Panc1 (cell line): ENCODE results near the gene CCDC171. TPM values are rescaled to one million over a fixed set of nuclear protein-coding genes. Genes with fewer than 3 reads are reported as not detected.

ENCODE experiments used
- ATAC-seq: fragments of 200-7000 bp; cut with Tn5 transposase; 2 replicates; pipeline ENCODE4 v1.9.1; 2020; ENCODE audit warnings: mild to moderate bottlenecking, moderate library complexity
- BruUV-seq: library from RNA; stranded (reverse); fragments of 400-500 nt; replicated peaks from 2 replicates; lab custom pipeline; 2021; lab: Mats Ljungman, UMichigan
- CTCF ChIA-PET: fragments of 300-600 bp; sonication (Branson Sonifier 250); formaldehyde crosslinking; loops from one replicate; lab custom pipeline; 2022; ENCODE audit warnings: antibody characterized with exemption; lab: Charles Lee
- POLR2A ChIA-PET: fragments of 300-600 bp; sonication (Branson Sonifier 250); formaldehyde crosslinking; loops from one replicate; lab custom pipeline; 2022; ENCODE audit warnings: antibody characterized with exemption; lab: Charles Lee
- DNase-seq: peaks from one replicate; pipeline ENCODE4 v3.0.0-alpha.2; 2010; ENCODE audit warnings: low read depth, low spot score
- H3K27ac ChIP-seq: 2 replicates; pipeline ENCODE4 v1.5.1; 2011; ENCODE audit warnings: mild to moderate bottlenecking, low read length, inconsistent platforms
- H3K27me3 ChIP-seq: fragments of 200-500 bp; sonication (Bioruptor generic); 2 replicates; pipeline ENCODE4 v1.6.0; 2014; ENCODE audit warnings: low read length, inconsistent platforms; ENCODE audit not compliant: control insufficient read depth, insufficient read depth
- H3K36me3 ChIP-seq: fragments of 200-500 bp; sonication (Bioruptor generic); 2 replicates; pipeline ENCODE4 v1.5.1; 2014; ENCODE audit warnings: inconsistent platforms, mild to moderate bottlenecking, low read length, moderate library complexity; ENCODE audit not compliant: control insufficient read depth, insufficient read depth
- H3K4me1 ChIP-seq: 2 replicates; pipeline ENCODE4 v1.5.1; 2011; ENCODE audit warnings: inconsistent platforms, mild to moderate bottlenecking, low read length, moderate library complexity; ENCODE audit not compliant: control insufficient read depth, insufficient read depth
- H3K4me3 ChIP-seq, 2 experiments: 2 replicates each; pipeline ENCODE4 v1.5.1; 2011 to 2012; ENCODE audit warnings: low read depth in 2 of 2, low read length in 2 of 2, mild to moderate bottlenecking in 2 of 2, inconsistent platforms in 1 of 2, moderate library complexity in 1 of 2
- H3K9me3 ChIP-seq: fragments of 200-500 bp; sonication (Bioruptor generic); 2 replicates; pipeline ENCODE4 v1.5.1; 2014; ENCODE audit warnings: low read depth, mild to moderate bottlenecking, inconsistent platforms, low read length, moderate library complexity; ENCODE audit not compliant: control insufficient read depth, insufficient read depth
- POLR2AphosphoS5 ChIP-seq: IDR thresholded peaks from 2 replicates; pipeline ENCODE4 v1.6.1; 2012; ENCODE audit warnings: mild to moderate bottlenecking, low read depth, low read length, moderate library complexity
- SIN3A ChIP-seq: IDR thresholded peaks from 2 replicates; pipeline ENCODE4 v1.6.1; 2012; ENCODE audit warnings: low read depth, mild to moderate bottlenecking, low read length, moderate library complexity, borderline replicate concordance; ENCODE audit not compliant: insufficient read depth
- TCF7L2 ChIP-seq: IDR thresholded peaks from 2 replicates; pipeline ENCODE4 v1.6.1; 2011; ENCODE audit warnings: mild to moderate bottlenecking, low read depth, low read length, inconsistent platforms
- in situ Hi-C: cut with HindIII; loops from 2 replicates; pipeline ENCODE4 v1.10.0; 2016; ENCODE audit warnings: low sequenced_read_pairs, low pct_unique_long_range_greater_than_20kb
- intact Hi-C: fragments of 100-400 bp; cut with micrococcal nuclease; formaldehyde crosslinking; loops from one replicate; pipeline ENCODE4 v1.10.0; 2022; ENCODE audit not compliant: unreplicated experiment
- total RNA-seq: library from RNA; stranded (reverse); gene quantifications from one replicate; pipeline ENCODE4 v1.2.1, GENCODE V29; 2021; ENCODE audit not compliant: unreplicated experiment
- TF ChIP-seq, protein P1 (sequence below), 2 experiments: IDR thresholded peaks; 2 replicates each; pipeline ENCODE4 v1.6.1; 2011 to 2012; ENCODE audit warnings: low read depth in 2 of 2, control low read depth in 1 of 2, low read length in 1 of 2, mild to moderate bottlenecking in 1 of 2, moderate library complexity in 1 of 2; ENCODE audit not compliant: insufficient read depth in 1 of 2
- TF ChIP-seq, protein P2 (sequence below): fragments of 450-650 bp; IDR thresholded peaks from 2 replicates; pipeline ENCODE4 v1.5.1; 2017; ENCODE audit warnings: mild to moderate bottlenecking

CCDC171 gene
- total RNA-seq, 1 experiment from 2014 or later = 1.5 TPM

DNA sequence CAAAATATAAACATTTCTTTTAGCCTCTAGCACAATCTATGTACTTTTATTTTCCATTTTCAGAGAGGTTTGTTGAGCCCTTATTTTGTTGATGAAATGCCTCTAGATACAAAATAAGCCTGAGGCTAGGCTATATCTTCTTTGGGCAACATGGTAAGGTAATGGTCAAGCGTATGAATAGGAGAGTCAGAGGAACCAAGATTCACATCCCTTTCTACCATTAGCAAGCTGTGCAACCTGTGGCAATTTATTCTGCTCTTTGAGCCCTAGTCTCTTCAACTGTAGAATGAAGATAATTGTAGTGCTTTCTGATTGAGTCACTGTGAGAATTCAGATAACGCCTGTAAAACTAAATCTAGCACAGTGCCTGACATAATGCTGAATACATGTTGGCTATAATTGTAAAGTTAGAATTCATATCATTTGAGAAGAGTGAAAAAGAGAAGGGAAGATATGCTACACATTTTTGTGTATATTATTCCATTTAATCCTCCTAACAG lies 412.5 kb downstream of the CCDC171 start:
- intact Hi-C loops = no loop called here
- no peaks in the 10 kb centered on the region for H3K36me3 ChIP-seq
- no peak overlapping the region for H3K27ac ChIP-seq
- in situ Hi-C loops = no loop called here
- ChIA-PET CTCF (no interaction called here), POLR2A (no interaction called here)
- no TSS peak for BruUV-seq
- no peak overlapping the region for H3K4me3 ChIP-seq
- H3K27me3 ChIP-seq = no peaks in the 10 kb centered on the region
- DNase-seq (no peak), ATAC-seq (no peak)
- TF ChIP-seq POLR2AphosphoS5 (no peak), SIN3A (no peak), TCF7L2 (no peak)
- TF ChIP-seq, protein P1, sequence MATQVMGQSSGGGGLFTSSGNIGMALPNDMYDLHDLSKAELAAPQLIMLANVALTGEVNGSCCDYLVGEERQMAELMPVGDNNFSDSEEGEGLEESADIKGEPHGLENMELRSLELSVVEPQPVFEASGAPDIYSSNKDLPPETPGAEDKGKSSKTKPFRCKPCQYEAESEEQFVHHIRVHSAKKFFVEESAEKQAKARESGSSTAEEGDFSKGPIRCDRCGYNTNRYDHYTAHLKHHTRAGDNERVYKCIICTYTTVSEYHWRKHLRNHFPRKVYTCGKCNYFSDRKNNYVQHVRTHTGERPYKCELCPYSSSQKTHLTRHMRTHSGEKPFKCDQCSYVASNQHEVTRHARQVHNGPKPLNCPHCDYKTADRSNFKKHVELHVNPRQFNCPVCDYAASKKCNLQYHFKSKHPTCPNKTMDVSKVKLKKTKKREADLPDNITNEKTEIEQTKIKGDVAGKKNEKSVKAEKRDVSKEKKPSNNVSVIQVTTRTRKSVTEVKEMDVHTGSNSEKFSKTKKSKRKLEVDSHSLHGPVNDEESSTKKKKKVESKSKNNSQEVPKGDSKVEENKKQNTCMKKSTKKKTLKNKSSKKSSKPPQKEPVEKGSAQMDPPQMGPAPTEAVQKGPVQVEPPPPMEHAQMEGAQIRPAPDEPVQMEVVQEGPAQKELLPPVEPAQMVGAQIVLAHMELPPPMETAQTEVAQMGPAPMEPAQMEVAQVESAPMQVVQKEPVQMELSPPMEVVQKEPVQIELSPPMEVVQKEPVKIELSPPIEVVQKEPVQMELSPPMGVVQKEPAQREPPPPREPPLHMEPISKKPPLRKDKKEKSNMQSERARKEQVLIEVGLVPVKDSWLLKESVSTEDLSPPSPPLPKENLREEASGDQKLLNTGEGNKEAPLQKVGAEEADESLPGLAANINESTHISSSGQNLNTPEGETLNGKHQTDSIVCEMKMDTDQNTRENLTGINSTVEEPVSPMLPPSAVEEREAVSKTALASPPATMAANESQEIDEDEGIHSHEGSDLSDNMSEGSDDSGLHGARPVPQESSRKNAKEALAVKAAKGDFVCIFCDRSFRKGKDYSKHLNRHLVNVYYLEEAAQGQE (IDR thresholded peaks at IDR 0.05; ENCODE audit: insufficient read depth in 1 of 2, low read depth in 2 of 2, low read length in 1 of 2) = no peak
- TF ChIP-seq, protein P2, sequence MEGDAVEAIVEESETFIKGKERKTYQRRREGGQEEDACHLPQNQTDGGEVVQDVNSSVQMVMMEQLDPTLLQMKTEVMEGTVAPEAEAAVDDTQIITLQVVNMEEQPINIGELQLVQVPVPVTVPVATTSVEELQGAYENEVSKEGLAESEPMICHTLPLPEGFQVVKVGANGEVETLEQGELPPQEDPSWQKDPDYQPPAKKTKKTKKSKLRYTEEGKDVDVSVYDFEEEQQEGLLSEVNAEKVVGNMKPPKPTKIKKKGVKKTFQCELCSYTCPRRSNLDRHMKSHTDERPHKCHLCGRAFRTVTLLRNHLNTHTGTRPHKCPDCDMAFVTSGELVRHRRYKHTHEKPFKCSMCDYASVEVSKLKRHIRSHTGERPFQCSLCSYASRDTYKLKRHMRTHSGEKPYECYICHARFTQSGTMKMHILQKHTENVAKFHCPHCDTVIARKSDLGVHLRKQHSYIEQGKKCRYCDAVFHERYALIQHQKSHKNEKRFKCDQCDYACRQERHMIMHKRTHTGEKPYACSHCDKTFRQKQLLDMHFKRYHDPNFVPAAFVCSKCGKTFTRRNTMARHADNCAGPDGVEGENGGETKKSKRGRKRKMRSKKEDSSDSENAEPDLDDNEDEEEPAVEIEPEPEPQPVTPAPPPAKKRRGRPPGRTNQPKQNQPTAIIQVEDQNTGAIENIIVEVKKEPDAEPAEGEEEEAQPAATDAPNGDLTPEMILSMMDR = no peak
- no peaks in the 10 kb centered on the region for H3K9me3 ChIP-seq
- no peaks in the 10 kb centered on the region for H3K4me1 ChIP-seq

DNA sequence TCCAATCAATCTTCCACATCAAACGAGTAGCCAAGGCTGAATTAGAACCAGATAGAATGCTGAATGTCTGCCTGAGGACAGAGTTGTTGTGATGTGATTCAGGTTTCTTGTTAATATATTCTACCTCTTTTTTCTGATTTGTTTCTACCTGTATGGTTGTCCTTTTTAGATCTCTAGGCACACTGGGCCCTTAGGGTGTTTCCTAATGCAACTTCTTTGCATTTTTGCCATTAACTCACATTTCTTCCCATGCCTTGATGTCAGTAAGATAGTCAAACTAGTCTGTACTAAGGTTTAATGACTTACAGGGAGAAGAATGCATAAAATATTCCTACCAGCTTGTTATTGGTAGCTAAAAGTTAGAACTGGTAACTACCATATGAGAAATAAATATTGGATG lies 413.6 kb downstream of the CCDC171 start:
- TF ChIP-seq POLR2AphosphoS5 = no peak
- TF ChIP-seq TCF7L2 = no peak
- no peak for TF ChIP-seq SIN3A
- TF ChIP-seq, protein P2 = no peak
- TF ChIP-seq, protein P1 (IDR thresholded peaks at IDR 0.05; ENCODE audit: insufficient read depth in 1 of 2, low read depth in 2 of 2, low read length in 1 of 2) = no peak
- H3K27ac ChIP-seq = no peak overlapping the region

More for the DNA sequence above, 413.6 kb downstream of the CCDC171 start:
- no peak for ATAC-seq
- no peak for DNase-seq
- in situ Hi-C loops = no loop called here
- CTCF ChIA-PET = no interaction called here
- no peaks in the 10 kb centered on the region for H3K36me3 ChIP-seq
- H3K4me3 ChIP-seq = no peak overlapping the region
- no peaks in the 10 kb centered on the region for H3K27me3 ChIP-seq
- no peaks in the 10 kb centered on the region for H3K4me1 ChIP-seq
- no peaks in the 10 kb centered on the region for H3K9me3 ChIP-seq
- no TSS peak for BruUV-seq
- POLR2A ChIA-PET = no interaction called here
- intact Hi-C loops = no loop called here
